ENCODE data around the gene CREB5. TPM values are rescaled to one million over a fixed set of nuclear protein-coding genes. Genes with fewer than 3 reads are reported as not detected.

Gene CREB5
- total and polyA plus RNA-seq, 10 donors, result 0.88 to 56.8 (median 23.5) TPM

GRCh38 chr7:28564033-28564432 is 151.7 kb downstream of the CREB5 start:
- intact Hi-C loops (cut with DNase I; ENCODE audit: low total_unique reads), result no loop called here
- TF ChIP-seq POLR2A (IDR thresholded peaks at IDR 0.05) (no peak), CTCF (IDR thresholded peaks at IDR 0.05 in 8 of 11, conservative IDR thresholded peaks at IDR 0.05 in 3 of 11) (no peak), POLR2AphosphoS5 (IDR thresholded peaks at IDR 0.05) (no peak)
- no peak for DNase-seq
- Histone ChIP-seq H3K9me3 (no peaks in the 10 kb centered on the region), H3K4me1 (no peaks in the 10 kb centered on the region), H3K4me3 (no peak overlapping the region), H3K36me3 (no peaks in the 10 kb centered on the region), H3K27me3 (replicated peaks in 1 of 7) (peaks cover 0 to 22% (median 0%) of the 10 kb centered on the region in 7 donors), H3K27ac (no peak overlapping the region)
- WGBS, 5 donors, result 86 to 97% (median 92%) methylated on average over 3 of the region's 3 CpGs

GRCh38 chr7:28564755-28565374 is 152.5 kb downstream of the CREB5 start:
- TF ChIP-seq POLR2AphosphoS5 (IDR thresholded peaks at IDR 0.05) (no peak), POLR2A (IDR thresholded peaks at IDR 0.05) (no peak), CTCF (IDR thresholded peaks at IDR 0.05 in 8 of 11, conservative IDR thresholded peaks at IDR 0.05 in 3 of 11) (no peak)
- Histone ChIP-seq H3K36me3 (no peaks in the 10 kb centered on the region), H3K27ac (no peak overlapping the region), H3K9me3 (no peaks in the 10 kb centered on the region), H3K4me3 (no peak overlapping the region), H3K4me1 (no peaks in the 10 kb centered on the region), H3K27me3 (replicated peaks in 1 of 7) (peaks cover 0 to 16% (median 0%) of the 10 kb centered on the region in 7 donors)
- no peak for DNase-seq
- intact Hi-C loops (cut with DNase I; ENCODE audit: low total_unique reads), result no loop called here
- WGBS, 5 donors, result 79 to 87% (median 80%) methylated on average over 4 of the region's 4 CpGs

GRCh38 chr7:28565980-28566379 is 153.7 kb downstream of the CREB5 start:
- no peak for TF ChIP-seq POLR2A (IDR thresholded peaks at IDR 0.05)
- no peak for TF ChIP-seq POLR2AphosphoS5 (IDR thresholded peaks at IDR 0.05)
- TF ChIP-seq CTCF (IDR thresholded peaks at IDR 0.05 in 8 of 11, conservative IDR thresholded peaks at IDR 0.05 in 3 of 11), result no peak
- H3K36me3 ChIP-seq, result no peaks in the 10 kb centered on the region
- H3K4me1 ChIP-seq, result no peaks in the 10 kb centered on the region
- H3K27me3 ChIP-seq (replicated peaks in 1 of 7), result peaks cover 0 to 16% (median 0%) of the 10 kb centered on the region in 7 donors
- no peaks in the 10 kb centered on the region for H3K9me3 ChIP-seq
- 51 to 67% (median 57%) methylated on average over 1 of the region's 1 CpG for WGBS, 5 donors
- H3K4me3 ChIP-seq, result no peak overlapping the region
- intact Hi-C loops (cut with DNase I; ENCODE audit: low total_unique reads), result no loop called here
- no peak overlapping the region for H3K27ac ChIP-seq
- DNase-seq, result no peak

GRCh38 chr7:28570113-28570969 is 158.0 kb downstream of the CREB5 start:
- DNase-seq, result no peak
- H3K4me1 ChIP-seq, result peaks cover 0 to 10% (median 0%) of the 10 kb centered on the region in 6 donors
- H3K36me3 ChIP-seq, result no peaks in the 10 kb centered on the region
- 68 to 87% (median 73%) methylated on average over 13 of the region's 13 CpGs for WGBS, 5 donors
- H3K27me3 ChIP-seq (replicated peaks in 1 of 7), result peaks cover 0 to 13% (median 0%) of the 10 kb centered on the region in 7 donors
- no peaks in the 10 kb centered on the region for H3K9me3 ChIP-seq
- no peak overlapping the region for H3K4me3 ChIP-seq
- no peak for TF ChIP-seq CTCF (IDR thresholded peaks at IDR 0.05 in 8 of 11, conservative IDR thresholded peaks at IDR 0.05 in 3 of 11)
- no peak for TF ChIP-seq POLR2AphosphoS5 (IDR thresholded peaks at IDR 0.05)
- TF ChIP-seq POLR2A (IDR thresholded peaks at IDR 0.05), result no peak
- intact Hi-C loops (cut with DNase I; ENCODE audit: low total_unique reads), result no loop called here
- H3K27ac ChIP-seq, result no peak overlapping the region

All from spleen (tissue), 11 donors.